8988T (cell line): Measurements from ENCODE around the gene NEO1.

Experiments used
- DNase-seq: peaks from one replicate; pipeline ENCODE4 v3.0.0; 2011

Gene NEO1

DNA sequence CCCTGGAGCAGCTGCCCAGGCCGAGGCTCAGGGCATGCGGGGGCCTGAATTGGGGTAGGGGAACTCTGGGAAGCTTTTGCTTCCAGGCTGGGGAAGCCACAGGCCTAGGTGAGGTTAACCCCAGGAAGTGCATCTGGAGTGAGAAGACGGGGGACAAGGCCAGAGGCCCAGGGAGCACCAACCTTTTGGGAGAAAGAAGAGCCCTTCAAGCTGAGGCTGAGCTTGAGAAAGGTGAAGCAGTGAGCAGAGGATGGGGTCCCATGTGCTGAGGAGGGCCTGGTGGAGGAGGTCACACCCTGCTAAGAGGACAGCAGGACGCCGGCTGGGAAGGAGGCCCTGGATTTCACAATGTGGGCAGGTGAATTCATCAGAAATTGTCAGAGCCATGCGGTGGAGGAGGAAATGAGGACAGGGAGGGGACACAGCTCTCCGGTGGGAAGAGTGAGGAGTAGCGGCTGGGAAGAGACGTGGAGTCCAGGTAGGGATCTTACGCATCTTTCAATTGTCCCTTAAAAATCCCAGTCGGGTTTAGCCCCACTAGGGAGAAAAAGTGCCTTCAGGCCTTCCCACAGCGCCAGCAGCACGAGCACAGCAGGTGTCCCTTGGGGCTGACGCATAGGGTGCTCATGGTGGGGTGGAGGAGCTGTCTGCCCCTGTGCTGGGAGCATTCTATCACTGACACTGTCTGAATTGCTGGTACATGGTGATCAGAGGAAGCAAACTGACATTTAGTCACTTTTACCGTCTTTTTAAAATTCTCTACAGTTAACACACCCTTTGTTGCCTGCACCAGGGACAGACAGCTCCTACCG lies 265.6 kb downstream of the NEO1 start:
- no peak for DNase-seq

DNA sequence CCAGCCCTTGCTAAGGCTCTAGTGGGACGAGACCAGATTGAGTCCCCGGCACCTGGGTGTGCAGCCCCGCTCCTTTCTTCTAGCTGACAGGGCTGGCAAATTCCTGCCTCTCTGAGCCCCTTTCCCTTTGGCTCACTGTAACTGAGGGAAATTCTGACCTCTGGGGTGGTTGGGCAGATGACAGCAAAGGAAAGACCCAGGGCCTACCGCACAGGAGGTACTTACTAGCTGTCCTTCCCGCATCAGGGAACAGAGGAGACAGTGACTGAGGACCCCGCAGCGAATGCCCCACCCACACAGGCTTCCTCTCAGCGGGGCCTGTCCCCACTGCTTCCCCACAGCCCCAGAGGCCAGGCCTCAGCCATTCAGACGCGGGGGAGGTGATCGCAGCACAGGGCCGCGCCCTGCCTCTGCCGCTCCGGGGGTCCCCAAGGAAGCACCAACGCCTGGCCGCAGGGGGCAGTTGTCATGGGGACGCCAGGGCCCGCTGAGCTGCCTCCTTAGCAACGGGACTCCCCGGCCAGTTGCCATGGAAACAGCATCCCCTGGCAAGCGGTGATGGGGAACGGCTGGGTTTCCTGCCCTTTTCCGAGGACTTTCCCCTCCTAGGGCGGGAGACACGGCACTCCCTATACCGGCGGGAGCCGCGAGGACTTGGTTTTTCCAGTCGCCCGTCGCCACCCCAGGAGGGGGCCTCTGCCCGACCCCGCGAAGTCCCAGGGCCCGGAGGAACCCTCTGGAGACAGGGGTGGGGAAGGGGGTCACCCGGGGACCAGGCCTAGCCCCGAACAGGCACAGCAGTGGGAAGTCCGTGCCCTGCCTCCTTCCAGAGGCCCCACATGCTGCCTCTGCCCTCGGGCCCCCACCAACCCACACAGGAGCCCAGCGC lies 266.4 kb downstream of the NEO1 start:
- DNase-seq: no peak

DNA sequence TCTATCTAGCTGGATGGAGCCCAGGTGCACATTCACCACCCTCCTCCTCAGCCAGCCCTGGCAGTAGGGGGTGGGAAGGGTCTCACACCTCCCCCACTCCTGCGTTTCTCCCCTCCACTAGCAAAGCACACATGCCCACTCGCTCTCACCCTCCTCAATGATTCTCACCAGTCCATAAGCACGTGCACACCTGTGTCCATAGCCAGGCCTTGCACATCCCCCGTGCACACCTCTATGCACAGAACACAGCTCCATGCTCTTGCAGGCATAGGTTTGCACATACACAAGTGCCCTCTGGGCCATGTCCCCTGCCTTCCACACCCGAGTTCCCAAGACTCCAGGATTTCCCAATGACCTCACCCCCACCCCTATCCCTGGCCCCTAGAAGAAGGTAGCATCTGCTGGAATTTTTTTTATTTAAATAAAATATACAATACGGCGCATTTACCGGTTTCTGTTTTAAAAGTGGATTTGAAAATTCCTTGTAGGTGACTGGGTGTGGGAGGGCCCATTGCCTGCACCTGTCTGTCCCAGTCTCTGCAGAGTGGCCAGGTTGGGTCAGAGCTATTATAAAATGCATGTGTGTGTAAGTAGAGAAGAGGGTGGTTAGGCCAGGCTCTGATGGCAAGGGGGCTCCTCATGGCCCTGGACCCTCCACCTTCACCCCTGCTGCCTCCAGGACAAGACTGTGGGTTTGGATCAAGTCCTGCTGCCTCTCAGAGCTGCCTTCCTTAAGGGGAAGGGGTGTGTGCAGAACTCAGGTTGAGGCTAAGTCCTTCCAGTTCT lies 267.4 kb downstream of the NEO1 start:
- no peak for DNase-seq

DNA sequence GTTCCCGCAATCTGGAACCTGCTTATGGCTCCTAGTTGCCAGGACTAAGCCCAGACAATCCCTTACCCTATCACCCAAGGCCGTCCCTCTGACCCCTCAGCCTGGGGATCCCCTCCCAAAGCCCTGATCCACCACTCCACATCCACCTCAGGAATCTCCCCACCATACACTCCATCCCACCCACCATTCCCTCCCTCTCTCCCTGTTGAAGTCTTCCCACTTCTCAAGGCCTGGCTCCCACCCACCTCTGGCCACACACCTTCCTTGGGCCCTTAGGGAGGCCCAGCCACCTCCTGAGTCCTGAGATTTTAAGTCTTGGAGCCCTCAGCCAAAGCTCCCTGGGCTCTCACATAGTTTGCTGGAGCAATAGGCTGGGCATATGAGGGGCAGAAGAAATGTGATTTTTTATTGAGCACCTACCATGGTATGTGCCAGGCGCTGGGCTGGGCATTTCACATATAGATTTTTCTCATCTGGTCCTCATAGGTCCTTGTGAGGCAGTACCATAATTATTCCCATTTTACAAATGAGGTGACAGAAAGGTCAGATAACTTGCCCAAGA lies 268.4 kb downstream of the NEO1 start:
- DNase-seq: no peak

DNA sequence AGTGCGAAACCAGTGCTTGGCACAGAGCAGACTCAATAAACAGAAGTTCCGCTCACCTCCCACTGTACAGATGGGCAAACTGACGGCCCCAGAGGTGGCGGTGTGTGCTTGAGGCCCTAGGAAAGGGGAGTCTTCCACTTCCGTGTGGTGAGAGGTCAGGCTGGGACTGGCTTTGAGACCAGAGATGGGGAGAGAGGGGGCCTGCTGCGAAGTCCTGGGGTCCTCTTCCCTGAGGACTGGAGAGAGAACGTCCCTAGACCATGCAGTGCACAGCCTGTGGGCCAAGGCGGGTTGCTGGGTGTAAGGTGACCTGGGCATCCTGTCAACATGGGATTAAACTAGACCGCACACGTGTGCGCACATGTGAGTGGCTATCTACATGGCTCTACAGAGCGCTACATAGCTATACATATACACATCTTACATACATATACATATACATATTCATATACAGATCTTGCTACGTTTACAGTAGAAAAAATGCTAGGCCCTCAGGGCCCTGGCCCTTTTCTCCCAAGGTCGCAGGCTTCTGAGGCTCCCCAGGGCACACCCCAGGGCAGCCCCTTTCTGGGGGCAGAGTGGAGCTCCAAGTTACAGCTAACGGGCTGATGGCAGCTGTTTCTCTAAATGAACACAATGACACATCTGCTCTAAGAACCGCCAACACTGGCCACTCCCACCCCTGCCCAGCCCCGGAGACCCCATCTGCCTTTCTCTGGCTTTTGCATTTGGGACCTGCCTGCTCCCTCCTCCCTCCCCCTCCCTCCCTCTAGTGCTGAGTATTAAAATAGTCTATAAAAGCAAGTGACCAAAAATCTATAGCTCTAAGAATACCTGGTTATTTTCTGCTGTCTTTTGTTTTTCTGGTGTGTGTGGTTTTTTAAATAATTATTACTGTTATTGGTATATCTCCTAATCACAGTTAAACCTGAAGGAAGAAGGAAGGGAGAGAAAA lies 269.5 kb downstream of the NEO1 start:
- DNase-seq: no peak

DNA sequence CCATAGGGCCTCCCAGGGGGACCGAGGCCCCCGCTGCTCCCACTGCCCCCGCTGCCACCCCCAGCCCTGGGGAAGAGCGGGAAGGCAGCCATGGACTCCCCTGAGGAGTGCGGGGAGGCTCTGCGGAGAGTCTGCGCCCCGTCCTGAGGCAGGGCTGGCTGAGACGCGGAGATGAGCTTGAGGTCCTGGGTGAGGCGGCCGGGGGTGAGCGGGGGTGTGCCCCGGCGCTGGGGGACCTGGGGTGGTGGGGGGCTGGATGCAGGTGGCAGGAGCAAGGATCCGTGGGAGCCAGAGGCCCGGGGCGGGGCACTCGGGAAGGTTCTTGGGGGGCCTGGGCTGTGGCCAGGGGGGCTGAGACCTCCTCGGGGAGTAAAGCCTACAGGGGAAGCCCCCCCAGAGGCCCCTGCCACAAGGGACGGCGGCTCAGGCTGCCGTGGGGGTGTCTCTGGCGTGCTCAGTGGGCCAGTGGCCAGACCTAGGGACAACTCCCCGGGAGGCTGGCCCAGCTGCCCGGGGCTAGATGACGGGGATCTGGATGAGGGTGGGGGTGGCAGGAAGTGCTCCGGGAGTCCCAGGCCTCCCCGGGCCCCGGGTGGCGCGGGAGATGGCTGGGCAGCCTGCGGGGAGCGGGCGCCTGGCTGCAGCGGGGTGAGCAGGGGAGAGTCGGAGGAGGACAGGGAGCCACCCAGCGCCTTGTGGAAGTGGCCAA lies 270.6 kb downstream of the NEO1 start:
- no peak for DNase-seq

DNA sequence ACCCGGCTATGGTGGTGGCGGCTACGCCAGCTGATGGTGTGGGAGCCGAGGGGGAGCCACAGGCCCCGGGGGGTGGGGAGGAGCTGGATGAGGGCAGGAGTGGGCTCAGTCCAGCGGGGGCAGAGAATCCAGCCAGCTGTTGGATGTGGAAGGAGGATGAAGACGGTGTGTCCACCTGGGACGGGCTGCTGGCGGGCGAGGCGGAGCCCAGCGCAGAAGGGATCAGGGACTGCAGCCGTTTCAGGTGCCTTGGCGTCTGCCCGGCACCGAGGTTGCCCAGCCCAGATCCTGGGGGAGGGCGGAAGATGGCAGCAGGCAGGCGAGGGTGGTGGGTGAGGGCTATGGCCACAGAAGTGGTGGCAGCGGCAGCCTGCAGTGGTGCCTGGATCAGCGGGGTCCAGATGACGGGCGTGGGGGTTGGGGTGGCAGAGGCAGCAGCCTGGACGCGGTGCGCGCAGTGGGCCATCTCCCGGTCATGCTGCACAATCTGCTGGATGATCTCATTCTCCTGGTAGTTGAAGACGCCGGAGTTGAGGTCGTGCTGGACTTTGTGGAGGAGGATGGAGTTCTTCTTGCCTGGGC lies 271.2 kb downstream of the NEO1 start:
- DNase-seq: no peak

DNA sequence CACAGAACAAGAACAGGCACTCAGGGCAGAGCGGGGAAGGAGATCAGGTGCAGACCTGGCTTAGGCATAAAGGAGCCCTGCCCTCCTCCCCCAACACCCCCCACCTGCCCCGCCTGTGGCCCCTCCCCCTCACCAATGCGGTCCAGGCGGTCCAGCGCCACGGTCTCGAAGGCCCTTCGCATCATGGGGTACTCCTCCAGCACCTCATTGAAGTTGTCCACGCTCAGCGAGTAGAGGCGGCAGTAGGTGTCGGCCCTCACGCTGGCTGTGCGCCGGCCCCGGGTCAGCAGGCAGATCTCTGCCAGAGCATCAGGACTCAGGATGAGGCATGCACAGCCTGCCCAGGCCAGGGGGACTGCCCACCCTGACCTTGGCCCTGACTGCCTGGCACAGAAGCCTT lies 271.7 kb downstream of the NEO1 start:
- no peak for DNase-seq

DNA sequence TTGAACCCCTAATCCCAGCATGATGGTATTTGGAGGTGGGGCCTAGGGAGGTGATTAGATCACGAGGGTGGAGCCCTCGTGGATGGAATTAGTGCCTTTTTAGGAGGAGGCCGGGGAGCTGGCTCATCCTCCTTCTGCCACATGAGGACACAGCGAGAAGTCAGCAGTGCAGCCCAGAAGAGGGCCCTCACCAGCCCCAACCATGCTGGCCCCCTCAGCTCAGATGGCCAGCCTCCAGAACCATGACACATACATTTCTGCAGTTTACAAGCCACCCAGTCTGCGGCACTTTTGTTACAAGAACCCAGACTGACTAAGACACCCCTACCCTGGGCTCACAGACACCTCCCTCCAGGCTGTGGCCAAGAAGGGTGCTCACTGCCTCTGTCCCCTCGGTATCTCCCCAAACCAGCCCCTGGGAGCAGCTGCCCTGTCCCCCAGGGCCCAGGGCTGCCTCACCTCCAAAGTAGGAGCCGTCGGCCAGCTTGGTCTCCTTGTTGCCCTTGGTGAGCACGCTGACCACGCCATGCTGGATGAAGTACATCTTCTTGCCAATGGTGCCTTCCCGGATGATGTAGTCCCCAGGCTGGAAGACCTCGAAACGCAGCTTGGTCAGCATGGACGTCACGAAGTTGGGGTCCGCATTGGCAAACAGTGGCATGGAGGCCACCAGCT lies 272.4 kb downstream of the NEO1 start:
- DNase-seq: no peak

DNA sequence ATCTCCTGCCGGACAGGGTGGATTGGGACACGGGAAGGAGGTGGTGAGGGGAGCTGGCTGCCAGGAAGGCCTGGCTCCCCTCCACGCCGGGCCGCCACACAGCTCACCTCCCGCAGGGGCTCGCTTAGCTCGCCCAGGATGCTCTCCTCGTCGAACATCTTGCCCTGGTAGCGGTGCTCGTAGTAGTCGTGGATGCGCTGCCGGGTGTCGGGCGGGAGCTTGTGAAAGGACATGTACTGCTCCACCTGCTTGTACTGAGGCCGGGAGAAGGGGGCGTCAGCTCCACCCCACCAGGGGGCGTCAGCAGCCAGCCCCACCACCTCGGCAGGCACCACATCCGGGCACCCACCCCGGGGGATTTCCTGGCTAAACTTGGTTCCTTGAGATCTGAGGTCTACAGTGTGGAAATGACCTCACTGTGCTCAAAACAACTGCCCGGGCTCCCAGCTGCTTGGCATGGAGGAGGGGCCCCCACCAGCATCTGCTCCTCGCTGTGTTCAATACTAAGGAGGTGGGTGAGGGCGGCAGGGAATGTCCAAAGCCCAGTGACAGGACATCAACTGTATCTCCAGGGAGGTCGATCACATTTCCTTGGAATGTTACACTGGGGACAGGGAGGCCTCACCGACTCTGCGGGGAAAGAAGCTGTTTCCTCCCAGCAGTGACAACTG lies 273.1 kb downstream of the NEO1 start:
- DNase-seq: peak; percentile 46

DNA sequence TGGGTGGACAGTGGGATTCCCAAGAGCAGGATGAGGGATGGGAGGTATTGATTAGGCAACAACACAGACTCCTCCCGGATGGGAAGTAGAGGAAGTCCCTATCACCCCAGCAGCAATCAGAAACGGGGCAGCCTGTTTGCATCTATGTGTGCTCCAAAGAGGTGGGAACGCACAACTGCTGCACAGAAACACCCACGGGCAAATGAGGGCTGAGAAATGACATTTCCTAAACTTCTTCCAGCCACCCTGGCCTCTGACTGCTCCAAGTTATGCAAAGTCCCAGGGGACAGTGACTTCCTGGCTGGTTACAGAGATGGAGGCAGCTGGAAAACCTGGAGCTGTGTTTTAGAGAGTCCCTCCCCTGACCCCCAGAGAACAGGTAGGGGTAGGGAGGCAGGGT lies 273.9 kb downstream of the NEO1 start:
- DNase-seq: no peak

DNA sequence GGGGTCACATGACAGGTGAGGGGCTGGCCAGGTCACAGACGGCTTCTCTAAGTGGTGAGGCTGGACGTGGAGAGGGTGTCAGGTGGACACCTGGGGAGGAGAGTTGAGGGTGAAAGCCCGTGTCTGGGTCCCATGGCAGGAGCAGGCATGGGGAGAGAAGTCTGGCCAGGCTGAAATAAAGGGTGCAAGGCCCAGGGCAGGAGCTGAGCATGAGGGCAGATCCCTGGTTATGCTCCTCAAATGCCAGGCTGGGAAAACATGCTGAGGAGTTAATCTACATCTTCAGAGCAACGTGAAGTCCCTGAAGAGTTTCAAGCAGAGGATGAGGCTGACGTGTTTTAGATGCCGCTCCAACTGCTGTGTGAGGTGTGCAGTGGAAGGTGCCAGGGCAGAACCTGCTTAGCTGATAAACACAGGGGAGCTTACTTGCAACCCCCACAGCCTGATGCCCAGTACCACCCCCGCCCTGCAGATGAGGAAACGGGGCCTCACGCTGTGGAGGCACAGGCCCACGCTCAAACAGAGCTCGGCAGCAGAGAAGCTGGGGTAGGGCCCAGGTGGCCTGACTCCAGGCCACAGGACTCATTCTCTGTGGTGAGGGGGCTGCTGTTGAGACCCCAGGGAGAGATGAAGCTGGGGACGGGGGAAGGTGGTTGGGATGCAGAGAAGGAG lies 276.0 kb downstream of the NEO1 start:
- no peak for DNase-seq

DNA sequence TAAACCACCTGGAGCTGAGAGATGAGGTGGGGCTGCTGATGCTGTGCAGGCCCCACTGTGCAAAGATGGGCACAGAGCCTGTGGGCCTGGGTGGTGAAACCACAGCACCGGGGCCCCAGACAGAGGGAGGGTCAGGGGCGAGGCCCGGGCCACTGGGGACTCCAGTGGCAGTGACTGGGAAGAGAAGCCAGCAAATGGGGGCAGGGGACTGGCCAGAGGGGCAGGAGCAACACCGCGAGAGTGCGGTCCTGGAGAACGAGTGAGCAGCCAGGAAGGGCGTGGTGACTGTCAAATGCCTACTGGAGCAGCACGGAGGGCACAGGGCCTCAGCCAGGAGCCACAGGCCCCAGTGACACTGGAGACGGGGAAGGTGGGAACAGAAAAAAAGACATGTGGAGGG lies 276.7 kb downstream of the NEO1 start:
- DNase-seq: no peak

DNA sequence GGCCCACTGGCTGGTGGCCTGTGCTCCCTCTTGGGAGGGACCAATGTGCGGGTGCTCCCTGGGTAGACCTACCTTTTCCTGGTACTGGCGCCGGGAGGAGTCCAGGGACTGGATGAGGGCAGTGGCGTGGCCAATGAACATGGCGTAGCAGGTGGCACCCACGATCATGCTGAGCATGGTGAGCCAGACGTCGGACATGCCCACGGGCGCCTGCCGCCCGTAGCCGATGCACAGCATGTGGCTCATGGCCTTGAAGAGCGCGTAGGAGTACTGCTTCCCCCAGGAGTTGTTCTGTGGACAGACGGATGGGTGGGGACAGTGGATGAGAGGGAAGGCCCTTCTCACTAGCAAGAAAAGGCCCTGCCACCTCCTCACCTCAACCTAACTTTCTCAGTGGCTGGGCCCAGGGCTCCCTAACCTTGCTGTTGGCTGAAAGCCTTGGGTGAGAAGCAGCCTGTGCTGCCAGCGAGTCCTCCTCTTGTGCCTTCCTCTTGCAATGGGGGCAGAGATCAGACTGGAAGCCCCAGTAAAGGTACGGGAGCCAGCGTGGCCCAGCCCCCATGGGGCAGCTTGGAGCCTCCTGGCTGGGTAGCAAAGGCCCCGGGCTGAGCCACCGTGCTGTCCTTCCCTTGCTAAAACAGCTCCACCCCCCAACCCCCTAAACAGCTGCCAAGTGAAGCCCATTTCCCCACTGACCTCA lies 277.4 kb downstream of the NEO1 start:
- DNase-seq: no peak

DNA sequence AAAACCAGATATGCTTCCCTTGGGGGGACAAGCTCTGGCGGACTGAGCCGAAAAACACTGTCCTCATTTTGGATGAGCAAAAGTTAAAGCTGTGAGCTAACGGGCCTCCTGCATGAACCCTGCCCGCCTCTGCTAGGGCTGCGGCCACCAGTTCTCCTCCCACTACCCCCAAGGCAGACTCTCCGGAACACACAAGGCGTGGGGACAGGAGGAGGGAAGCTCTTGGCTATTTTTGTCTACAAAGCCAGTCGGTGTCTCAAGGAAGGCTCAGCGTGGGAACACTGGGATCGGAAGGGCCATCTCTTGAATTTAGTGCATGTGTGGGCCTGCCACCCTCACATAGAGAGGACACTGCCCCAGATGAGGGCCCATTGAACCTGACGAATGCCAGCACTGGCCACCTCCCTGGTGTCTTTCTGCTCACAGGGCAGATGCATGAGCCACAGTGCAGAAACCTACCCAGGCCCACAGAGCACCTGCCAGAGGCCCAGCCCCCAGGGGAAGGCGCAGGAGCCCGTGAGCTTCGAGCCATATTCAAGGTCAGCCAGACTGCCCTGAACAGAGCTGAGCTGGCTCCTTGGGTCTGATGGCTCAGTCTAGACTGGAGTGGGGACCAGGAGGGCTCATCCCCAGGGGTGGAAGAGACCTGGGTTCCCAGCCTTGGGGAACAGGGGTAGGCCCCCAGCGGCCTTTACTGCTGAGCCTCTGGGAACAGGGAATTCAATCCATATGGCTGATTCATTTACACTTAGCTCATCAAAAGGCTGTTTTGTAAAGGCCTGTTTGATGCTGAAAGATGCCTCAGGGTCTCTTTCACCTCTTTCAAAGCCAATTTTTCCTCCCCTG lies 278.2 kb downstream of the NEO1 start:
- DNase-seq: no peak

DNA sequence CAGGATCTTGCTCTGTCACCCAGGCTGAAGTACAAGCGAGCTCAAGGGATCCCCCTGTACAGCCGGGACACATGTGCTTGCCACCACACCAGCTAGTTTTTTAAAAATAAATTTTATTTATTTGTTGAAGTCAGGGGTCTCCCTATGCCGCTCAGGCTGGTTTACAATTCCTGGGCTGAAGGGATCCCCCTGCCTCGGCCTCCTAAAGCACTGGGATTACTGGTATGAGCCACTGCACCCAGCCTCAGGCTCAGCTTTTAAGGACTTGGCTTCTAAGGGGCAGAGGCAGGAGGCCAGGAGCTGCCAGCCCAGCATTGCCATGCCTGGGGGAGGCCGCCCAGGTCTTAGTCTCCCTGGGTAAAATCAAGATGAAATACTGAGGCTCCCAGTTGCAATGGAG lies 279.2 kb downstream of the NEO1 start:
- DNase-seq: no peak
